ENCODE results near the gene LRP3.

DNA sequence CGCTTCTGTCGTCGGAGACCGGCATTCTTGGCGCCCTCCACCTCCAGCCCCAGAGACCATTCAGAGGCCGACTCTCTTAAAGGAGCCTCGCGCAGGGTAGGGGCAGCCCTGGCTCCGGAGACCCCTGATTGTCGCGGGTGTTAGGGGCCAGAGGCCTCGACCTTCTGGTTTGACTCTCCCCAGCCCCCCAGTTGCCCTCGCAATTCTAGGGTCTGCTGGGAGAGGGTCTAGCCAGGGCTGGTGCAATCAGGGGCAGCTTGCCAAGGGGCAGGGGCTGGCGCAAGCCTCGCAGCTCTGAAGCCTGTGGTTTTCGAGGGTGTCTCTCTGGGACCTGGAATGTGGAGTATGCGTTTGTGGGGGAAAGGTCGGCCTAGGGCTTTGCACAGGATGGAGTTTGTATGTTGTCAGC lies 33.1 kb downstream of the LRP3 start:
- no peak for TF ChIP-seq CTCF (conservative IDR thresholded peaks at IDR 0.05 in 1 of 2, IDR thresholded peaks at IDR 0.05 in 1 of 2; ENCODE audit: extremely low read depth in 1 of 2, insufficient read depth in 1 of 2, low read depth in 1 of 2, low read length in 2 of 2)
- peak; percentile 67 for TF ChIP-seq EZH2 (IDR thresholded peaks at IDR 0.05; ENCODE audit: borderline replicate concordance, low read length)

Measured in mammary epithelial cell (primary cell).